A549 treated with GW870086 at 1 μM for 4 hours (cell line): ENCODE measurements around the gene CCNY. TPM values are rescaled to one million over a fixed set of nuclear protein-coding genes. Genes with fewer than 3 reads are reported as not detected.

Experiments
- total RNA-seq: library from RNA; stranded (reverse); fragments of 200-300 nt; extraction: Qiagen RNA extraction; gene quantifications from 5 replicates; pipeline ENCODE4 v1.2.3, GENCODE V29; 2022; ENCODE audit warnings: low read depth

CCNY gene
- 47.2 to 56.9 TPM (median 47.9 TPM) in 5 replicates for total RNA-seq

GRCh38 chr10:35336084-35336831 is at the start of gene CCNY:
Gene CCNY, plus strand, starts transcription at chr10:35336509. Its CDS starts 545 bp downstream, at chr10:35337054.

GRCh38 chr10:35605191-35605590 is 268.9 kb downstream of the CCNY start, which contains the start of gene GJD4:
Gene GJD4, plus strand, starts transcription at chr10:35605341. Its CDS starts 227 bp downstream, at chr10:35605568.

Other genes with a start within 250 kb of the CCNY start
- gene CUL2, start 246.2 kb upstream of the CCNY start, total RNA-seq: 22.8 to 26.7 TPM (median 23.5 TPM) in 5 replicates
- gene CREM, start 209.7 kb upstream of the CCNY start, total RNA-seq: 31.7 to 36.1 TPM (median 34.4 TPM) in 5 replicates